Endometrial microvascular endothelial cells (primary cell): ENCODE measurements around the gene CNTFR. TPM values are rescaled to one million over a fixed set of nuclear protein-coding genes. Genes with fewer than 3 reads are reported as not detected.

Experiments
- in situ Hi-C: cut with HindIII; loops from 2 replicates; pipeline ENCODE4 v1.10.0; 2017; ENCODE audit warnings: low sequenced_read_pairs, low pct_unique_long_range_greater_than_20kb; ENCODE audit errors: inconsistent ontology term
- total RNA-seq: library from RNA; depleted of rRNA; stranded (reverse); fragments of >200 nt; gene quantifications from one replicate; pipeline ENCODE4 v1.2.3, GENCODE V29; 2015; ENCODE audit errors: inconsistent ontology term

Gene CNTFR
- total RNA-seq, 1 donor from 2014 or later: not detected

- in situ Hi-C loops: no loop called here
Measured at GRCh38 chr9:34591917-34592866, 2.7 kb upstream of the CNTFR start.

- in situ Hi-C loops: no loop called here
Measured at GRCh38 chr9:34591248-34591916, 1.9 kb upstream of the CNTFR start.

GRCh38 chr9:34590381-34591247 lies 1.1 kb upstream of the CNTFR start:
- in situ Hi-C loops: no loop called here

- in situ Hi-C loops: no loop called here
Measured at GRCh38 chr9:34588671-34589635, 571 bp downstream of the CNTFR start.

- in situ Hi-C loops: no loop called here
Measured at GRCh38 chr9:34587271-34587670, 2.3 kb downstream of the CNTFR start.

GRCh38 chr9:34585946-34586669 lies 3.4 kb downstream of the CNTFR start:
- in situ Hi-C loops: no loop called here

- in situ Hi-C loops: no loop called here
Measured at GRCh38 chr9:34584970-34585369, 4.6 kb downstream of the CNTFR start.

GRCh38 chr9:34582787-34583186 lies 6.7 kb downstream of the CNTFR start:
- in situ Hi-C loops: no loop called here

GRCh38 chr9:34581318-34581717 lies 8.2 kb downstream of the CNTFR start:
- in situ Hi-C loops: no loop called here

- in situ Hi-C loops: no loop called here
Measured at GRCh38 chr9:34580358-34580757, 9.2 kb downstream of the CNTFR start.

- in situ Hi-C loops: no loop called here
Measured at GRCh38 chr9:34579808-34580163, 9.7 kb downstream of the CNTFR start.

GRCh38 chr9:34579104-34579807 lies 10.3 kb downstream of the CNTFR start:
- in situ Hi-C loops: no loop called here

- in situ Hi-C loops: no loop called here
Measured at GRCh38 chr9:34578241-34579103, 11.1 kb downstream of the CNTFR start.

GRCh38 chr9:34577400-34578240 lies 11.9 kb downstream of the CNTFR start:
- in situ Hi-C loops: no loop called here

GRCh38 chr9:34576597-34577399 lies 12.7 kb downstream of the CNTFR start:
- in situ Hi-C loops: no loop called here
